GM18520 (cell line): Measurements from ENCODE around the gene AFF3.
"Not testable (repeated sequence)": the region's sequence is repeated elsewhere in the genome, so short reads cannot be mapped to it uniquely, and the experiment has no call there.

Experiments used
- ATAC-seq: cut with Tn5 transposase; IDR thresholded peaks from one replicate; pipeline ENCODE4 v1.9.1; 2021; ENCODE audit not compliant: unreplicated experiment

Gene AFF3

GRCh38 chr2:99938250-99938649, 204.1 kb downstream of the AFF3 start:
- no peak for ATAC-seq

GRCh38 chr2:99936065-99936464, 206.3 kb downstream of the AFF3 start:
- ATAC-seq, result no peak

- no peak for ATAC-seq
Observed at GRCh38 chr2:99935662-99936061, 206.7 kb downstream of the AFF3 start.

GRCh38 chr2:99933894-99934650, 208.3 kb downstream of the AFF3 start:
- no peak for ATAC-seq

DNA sequence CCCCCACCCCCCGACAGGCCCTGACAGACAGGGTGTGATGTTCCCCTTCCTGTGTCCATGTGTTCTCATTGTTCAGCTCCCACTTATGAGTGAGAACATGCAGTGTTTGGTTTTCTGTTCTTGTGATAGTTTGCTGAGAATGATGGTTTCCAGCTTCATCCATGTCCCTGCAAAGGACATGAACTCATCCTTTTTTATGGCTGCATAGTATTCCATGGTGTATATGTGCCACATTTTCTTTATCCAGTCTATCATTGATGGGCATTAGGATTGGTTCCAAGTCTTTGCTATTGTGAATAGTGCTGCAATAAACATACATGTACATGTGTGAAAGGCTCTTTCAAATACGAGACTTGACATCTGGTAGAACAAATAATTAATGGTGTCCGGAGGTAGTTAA, 208.9 kb downstream of the AFF3 start:
- ATAC-seq, result not testable (repeated sequence)

DNA sequence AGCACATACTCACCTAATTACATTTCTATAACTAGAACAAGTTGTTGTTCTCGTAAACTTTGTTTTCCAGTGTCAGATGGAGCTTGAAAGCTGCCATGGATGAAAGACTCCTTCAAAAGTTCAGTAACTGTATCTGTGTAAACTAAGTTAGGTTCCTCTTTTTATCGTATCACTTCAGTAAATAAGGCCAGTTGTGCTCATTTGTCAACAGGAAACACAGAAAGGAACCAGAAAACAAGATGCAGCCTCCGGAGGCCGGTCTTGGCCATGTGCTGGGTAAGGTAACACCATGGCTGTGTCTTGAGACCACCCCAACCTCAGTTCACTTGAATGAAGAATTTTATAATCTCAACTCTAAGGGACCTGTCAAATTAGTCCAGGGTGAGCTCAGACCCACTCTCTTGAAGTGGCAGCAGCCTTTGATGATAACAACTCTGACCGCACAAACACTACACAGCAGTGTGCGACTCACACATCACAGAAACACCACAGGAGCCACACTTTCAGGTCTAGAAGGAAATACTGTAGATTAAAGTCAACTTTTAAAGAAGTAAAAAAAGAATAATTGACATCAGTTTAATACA, 213.8 kb downstream of the AFF3 start:
- ATAC-seq, result no peak

DNA sequence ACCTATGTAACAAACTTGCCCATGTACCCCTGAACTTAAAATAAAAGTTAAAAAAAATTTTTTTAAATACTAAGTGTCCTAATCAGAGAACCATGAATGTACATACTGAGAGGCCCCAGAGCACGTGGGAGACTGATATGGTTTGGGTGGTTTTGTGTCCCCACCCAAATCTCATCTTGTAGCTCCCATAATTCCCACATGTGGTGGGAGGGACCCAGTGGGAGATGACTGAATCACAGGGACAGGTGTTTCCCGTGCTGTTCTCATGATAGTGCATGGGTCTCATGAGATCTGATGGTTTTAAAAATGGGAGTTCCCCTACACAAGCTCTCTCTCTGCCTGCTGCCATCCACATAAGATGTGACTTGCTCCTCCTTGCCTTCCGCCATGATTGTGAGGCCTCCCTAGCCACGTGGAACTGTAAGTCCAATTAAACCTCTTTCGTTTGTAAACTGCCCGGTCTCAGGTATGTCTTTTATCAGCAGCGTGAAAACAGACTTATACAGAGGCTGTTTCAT, 214.6 kb downstream of the AFF3 start:
- not testable (repeated sequence) for ATAC-seq

- no peak for ATAC-seq
Observed at GRCh38 chr2:99926986-99927385, 215.4 kb downstream of the AFF3 start.

- no peak for ATAC-seq
Observed at GRCh38 chr2:99925960-99926359, 216.4 kb downstream of the AFF3 start.

GRCh38 chr2:99922664-99923063, 219.7 kb downstream of the AFF3 start:
- no peak for ATAC-seq

DNA sequence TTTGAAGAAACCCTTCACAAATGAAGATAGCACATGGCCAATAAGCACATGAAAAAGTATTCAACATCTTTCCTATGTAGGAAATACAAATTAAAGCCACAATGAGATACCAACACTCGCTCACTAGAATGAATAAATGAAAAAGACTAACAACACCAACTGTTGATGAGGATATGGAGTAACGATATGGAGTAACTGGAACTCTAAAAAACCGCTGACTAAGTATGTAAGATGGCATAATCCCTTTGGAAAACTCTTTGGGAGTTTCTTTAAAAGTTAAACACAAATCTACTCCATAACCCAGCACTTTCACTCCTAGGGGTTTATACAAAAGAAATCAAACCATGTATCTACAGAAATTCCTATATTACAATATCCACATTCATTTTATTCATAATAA, 220.5 kb downstream of the AFF3 start:
- no peak for ATAC-seq

DNA sequence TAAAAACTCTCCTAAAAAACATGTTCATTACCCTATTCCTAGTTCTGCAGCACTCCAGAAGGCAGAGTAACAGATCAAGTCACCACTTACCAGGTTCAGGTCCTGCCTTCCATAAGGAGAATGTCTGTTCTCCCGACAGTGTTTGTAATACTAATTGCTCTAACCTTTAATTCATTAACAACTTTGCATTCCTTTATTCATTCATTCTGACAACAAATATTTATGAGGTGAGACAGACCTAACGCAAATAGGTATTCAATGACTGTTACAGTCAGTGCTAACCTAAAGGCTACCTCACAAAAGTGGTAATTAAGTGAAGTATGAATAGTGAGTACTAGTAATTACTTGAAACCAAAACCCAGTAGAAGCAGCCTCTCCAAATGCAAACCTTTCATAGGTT, 224.0 kb downstream of the AFF3 start:
- ATAC-seq, result no peak

DNA sequence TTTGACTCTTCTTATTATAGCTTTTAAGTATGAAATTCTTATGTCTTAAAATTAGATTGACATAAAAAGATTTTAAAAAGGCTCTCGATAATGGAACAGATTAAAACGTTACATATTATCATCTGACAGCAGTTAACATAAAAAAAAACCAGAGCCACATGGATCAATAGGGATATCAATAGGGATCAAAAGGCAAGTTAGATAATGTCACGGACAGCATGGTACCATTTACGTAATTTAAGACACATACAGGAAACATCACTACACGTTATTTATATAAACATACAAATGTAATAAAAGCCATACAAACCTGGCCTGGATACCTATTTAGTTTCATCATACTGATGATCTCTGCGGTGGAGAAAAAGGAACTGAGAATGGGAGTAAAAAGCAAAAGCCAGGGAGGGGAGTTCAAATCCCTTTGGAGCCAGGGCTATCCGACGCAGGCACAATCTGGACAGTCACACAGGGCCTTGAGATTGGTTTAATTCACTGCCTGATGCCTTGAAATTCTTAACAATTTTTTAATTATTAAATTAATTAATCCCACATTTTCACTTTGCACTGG, 227.2 kb downstream of the AFF3 start:
- no peak for ATAC-seq

DNA sequence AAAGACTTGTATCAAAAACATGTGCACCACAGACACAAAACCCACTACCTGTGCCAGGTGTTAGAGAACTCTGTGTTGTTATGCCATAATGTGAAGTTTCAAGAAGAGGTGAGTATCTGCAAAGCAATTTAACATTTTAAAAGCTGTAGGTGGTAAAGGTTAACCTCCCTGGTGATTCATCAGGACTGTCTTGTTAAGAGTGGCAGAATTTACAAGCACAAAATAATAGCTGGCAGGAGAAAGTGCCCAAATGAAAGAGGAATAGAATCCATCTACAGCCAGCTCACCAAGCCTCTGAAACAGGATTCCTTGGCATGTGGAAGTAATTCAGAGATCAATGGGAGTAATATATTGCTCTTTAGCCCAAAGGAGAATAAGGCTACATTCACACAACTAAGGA, 230.7 kb downstream of the AFF3 start:
- no peak for ATAC-seq

GRCh38 chr2:99910902-99911301, 231.5 kb downstream of the AFF3 start:
- ATAC-seq, result no peak

GRCh38 chr2:99905636-99906035, 236.8 kb downstream of the AFF3 start:
- no peak for ATAC-seq

GRCh38 chr2:99905025-99905424, 237.4 kb downstream of the AFF3 start:
- no peak for ATAC-seq

DNA sequence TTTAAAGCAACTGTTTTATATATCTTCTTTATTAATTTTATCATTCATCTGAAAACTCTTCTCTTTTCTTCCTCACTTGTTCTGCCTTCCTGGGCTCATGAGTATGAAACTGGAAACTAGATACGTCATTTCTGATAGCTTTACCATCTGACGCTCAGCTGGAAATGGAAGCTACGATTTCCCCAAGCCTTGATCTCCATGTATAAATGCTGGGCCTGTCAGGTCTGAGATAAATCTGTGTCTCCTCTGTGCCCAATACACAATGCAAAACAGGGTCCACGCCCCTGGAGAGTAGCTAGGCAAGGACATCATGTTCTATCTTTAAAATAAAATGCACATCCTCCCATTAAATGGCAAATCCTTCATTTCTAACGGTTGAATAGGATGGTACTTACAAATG, 238.4 kb downstream of the AFF3 start:
- no peak for ATAC-seq

GRCh38 chr2:99900556-99900955, 241.8 kb downstream of the AFF3 start:
- no peak for ATAC-seq

DNA sequence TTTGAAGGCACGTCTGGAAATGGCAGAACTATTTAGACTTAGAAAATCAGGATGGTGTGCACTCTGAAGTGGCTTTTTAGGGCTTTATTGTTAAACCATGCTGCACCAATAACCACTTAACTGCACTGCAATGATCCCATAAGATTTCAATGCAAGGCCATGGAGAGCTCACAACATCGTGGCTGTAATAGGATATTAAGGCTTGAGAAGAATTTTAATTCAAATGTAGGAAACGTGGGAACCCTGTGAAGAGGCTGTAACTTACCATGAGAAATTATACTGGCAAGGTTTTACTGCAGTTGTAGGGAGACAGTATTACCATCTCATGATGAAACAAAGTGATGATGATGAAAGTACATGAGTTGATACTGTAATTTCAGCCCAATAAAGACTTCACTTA, 242.5 kb downstream of the AFF3 start:
- no peak for ATAC-seq

DNA sequence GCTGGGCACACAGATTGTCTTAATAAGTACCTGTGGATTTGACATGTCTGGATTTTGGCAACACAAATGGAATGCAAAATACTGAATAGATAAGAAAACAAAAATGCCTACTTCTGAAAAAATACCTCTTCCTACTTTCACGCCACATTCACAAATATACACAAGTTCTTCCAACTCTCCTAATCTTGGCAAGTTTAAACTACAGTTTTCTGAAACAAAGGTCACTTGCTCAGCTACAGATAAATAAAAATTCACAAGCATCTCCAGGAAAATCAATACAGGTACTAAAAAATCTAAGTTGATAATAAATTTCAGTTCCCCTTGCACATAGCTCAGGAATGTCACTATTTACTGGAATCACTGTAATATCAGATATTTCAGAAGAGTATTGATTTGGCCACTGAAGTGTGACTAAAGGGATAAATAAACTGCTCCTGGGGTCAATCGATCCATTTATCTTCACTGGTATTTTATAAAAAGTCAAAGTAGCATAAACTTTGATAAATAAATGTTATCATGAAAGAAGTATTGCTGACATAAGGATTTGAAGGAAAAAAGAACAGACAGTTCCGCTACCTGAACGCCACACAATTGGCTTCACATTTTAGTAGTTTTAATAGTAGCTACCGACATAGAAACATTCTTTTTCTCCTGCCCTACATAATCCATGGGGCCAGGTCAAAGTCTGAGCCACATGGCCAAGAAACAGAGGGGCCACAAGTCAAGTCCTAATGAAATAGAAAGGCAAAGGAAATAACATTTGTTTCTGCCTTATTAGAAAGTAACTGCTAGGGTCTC, 243.1 kb downstream of the AFF3 start:
- no peak for ATAC-seq
